Activated CD4-positive, alpha-beta memory T cell treated with anti-CD3 and anti-CD28 coated beads, Interleukin-2, amount 10 ng/mL, durations not matched to agents 7 days and 5 days (primary cell): ENCODE results near the gene CTNNA3. TPM values are rescaled to one million over a fixed set of nuclear protein-coding genes. Genes with fewer than 3 reads are reported as not detected.

Experiments
- CTCF ChIA-PET: fragments of 350-600 bp; sonication (Branson Sonifier 250); formaldehyde crosslinking; loops from one replicate; lab custom pipeline; 2021; ENCODE audit warnings: antibody characterized with exemption, inconsistent platforms; lab: Charles Lee
- POLR2A ChIA-PET: fragments of 350-600 bp; sonication (Branson Sonifier 250); formaldehyde crosslinking; loops from one replicate; lab custom pipeline; 2021; ENCODE audit warnings: antibody characterized with exemption; lab: Charles Lee
- DNase-seq: peaks from one replicate; pipeline ENCODE4 v3.0.0-alpha.2; 2020
- H3K27ac Mint-ChIP-seq: one replicate; pipeline ENCODE4 v1.8.0; 2021; ENCODE audit warnings: mild to moderate bottlenecking, mixed read lengths
- H3K27me3 Mint-ChIP-seq: one replicate; pipeline ENCODE4 v1.8.0; 2021; ENCODE audit warnings: mixed read lengths
- H3K36me3 Mint-ChIP-seq: one replicate; pipeline ENCODE4 v1.8.0; 2021; ENCODE audit warnings: low read depth, mixed read lengths
- H3K4me1 Mint-ChIP-seq: one replicate; pipeline ENCODE4 v1.8.0; 2021; ENCODE audit warnings: mixed read lengths
- H3K4me3 Mint-ChIP-seq: one replicate; pipeline ENCODE4 v1.8.0; 2021; ENCODE audit warnings: mild to moderate bottlenecking, mixed read lengths
- H3K9me3 Mint-ChIP-seq: one replicate; pipeline ENCODE4 v1.8.0; 2021; ENCODE audit warnings: mixed read lengths
- total RNA-seq, 2 experiments: library from RNA; stranded (reverse); gene quantifications; one replicate each; pipeline ENCODE4 v1.2.3, GENCODE V29; 2021

Gene CTNNA3
- total RNA-seq, 2 experiments from 2014 or later, result 0.78 TPM; not detected in 1

DNA sequence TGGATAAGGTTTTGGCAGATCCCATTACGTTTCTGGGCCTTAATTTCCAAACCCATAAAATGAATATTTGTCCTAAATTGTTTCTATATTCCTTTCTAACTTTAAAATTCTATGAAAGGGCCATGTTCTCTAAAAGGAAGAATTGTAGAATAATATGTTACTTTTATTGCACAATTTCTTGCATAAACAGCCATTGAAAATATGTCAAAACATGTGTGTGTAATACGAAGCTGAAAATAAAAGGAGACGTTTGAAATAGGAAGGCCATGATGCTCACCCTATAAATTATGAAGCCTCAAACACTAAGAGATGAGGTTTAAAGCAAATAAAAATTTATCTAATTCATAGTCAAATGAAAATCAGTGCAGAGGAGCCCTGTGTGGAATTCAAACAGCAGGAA, 915.2 kb downstream of the CTNNA3 start:
- Mint-ChIP-seq H3K27me3 (no peaks in the 10 kb centered on the region), H3K36me3 (no peaks in the 10 kb centered on the region), H3K4me1 (no peaks in the 10 kb centered on the region), H3K4me3 (no peak overlapping the region), H3K27ac (no peak overlapping the region), H3K9me3 (no peaks in the 10 kb centered on the region)
- POLR2A ChIA-PET, result no interaction called here
- CTCF ChIA-PET, result no interaction called here
- DNase-seq, result no peak

DNA sequence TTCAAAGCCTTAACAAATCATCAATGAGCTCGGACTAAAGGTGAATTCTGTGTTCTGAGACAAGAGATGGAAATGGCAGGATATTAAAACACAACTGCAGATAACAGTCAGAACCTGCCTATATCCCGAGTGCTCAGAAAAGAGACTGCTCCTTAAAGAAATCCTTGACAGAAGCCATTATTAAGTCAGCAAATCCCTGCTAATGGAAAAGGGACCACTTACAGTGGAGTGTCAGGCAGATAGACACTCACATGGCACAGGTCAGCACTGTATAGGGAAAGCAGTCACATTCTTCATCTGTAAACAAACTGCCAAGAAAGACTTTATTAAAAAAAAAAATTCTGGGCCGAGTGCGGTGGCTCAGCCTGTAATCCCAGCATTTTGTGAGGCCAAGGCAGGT, 917.6 kb downstream of the CTNNA3 start:
- Mint-ChIP-seq H3K27me3 (no peaks in the 10 kb centered on the region), H3K9me3 (no peaks in the 10 kb centered on the region), H3K27ac (no peak overlapping the region), H3K36me3 (no peaks in the 10 kb centered on the region), H3K4me3 (no peak overlapping the region), H3K4me1 (no peaks in the 10 kb centered on the region)
- ChIA-PET POLR2A (no interaction called here), CTCF (no interaction called here)
- DNase-seq, result no peak

DNA sequence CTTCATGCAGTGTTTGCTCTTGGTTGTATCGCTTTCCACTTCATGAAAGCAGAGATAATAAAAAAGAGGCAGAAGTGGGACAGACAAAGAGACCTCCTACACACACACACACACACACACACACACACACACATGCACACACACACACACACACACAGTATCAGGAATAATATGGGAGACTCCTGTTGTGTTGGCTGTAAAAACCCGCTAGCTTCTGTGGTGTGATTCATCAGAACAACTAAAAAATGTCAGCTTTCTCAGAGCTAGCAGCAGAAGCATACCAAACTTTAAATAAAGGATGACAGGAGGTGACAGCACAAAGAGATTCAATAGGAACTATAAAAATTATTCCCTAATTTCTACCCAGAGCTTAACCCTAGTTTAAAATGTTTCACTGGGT, 918.3 kb downstream of the CTNNA3 start:
- DNase-seq, result no peak
- Mint-ChIP-seq H3K4me3 (no peak overlapping the region), H3K27ac (no peak overlapping the region), H3K36me3 (no peaks in the 10 kb centered on the region), H3K4me1 (no peaks in the 10 kb centered on the region), H3K27me3 (no peaks in the 10 kb centered on the region), H3K9me3 (no peaks in the 10 kb centered on the region)
- ChIA-PET POLR2A (no interaction called here), CTCF (no interaction called here)

DNA sequence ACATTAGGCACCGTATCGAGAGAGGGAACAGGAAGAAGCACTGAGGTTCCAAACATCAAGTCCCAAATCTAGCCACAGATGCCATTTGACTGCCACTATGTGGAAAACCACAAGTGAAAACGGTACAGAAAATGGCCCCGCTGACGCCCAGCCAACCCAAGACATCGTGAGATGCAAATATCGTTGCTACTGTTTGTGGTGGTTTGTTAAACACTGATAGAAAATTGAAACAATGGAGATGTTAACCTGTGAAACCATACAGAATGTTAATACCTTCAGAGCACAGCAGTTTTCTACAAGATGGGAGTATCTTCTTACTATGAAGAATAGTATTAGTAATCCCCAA, 922.5 kb downstream of the CTNNA3 start:
- DNase-seq, result no peak
- Mint-ChIP-seq H3K36me3 (no peaks in the 10 kb centered on the region), H3K9me3 (no peaks in the 10 kb centered on the region), H3K4me1 (no peaks in the 10 kb centered on the region), H3K27me3 (no peaks in the 10 kb centered on the region), H3K27ac (no peak overlapping the region), H3K4me3 (no peak overlapping the region)
- POLR2A ChIA-PET, result no interaction called here
- CTCF ChIA-PET, result no interaction called here

DNA sequence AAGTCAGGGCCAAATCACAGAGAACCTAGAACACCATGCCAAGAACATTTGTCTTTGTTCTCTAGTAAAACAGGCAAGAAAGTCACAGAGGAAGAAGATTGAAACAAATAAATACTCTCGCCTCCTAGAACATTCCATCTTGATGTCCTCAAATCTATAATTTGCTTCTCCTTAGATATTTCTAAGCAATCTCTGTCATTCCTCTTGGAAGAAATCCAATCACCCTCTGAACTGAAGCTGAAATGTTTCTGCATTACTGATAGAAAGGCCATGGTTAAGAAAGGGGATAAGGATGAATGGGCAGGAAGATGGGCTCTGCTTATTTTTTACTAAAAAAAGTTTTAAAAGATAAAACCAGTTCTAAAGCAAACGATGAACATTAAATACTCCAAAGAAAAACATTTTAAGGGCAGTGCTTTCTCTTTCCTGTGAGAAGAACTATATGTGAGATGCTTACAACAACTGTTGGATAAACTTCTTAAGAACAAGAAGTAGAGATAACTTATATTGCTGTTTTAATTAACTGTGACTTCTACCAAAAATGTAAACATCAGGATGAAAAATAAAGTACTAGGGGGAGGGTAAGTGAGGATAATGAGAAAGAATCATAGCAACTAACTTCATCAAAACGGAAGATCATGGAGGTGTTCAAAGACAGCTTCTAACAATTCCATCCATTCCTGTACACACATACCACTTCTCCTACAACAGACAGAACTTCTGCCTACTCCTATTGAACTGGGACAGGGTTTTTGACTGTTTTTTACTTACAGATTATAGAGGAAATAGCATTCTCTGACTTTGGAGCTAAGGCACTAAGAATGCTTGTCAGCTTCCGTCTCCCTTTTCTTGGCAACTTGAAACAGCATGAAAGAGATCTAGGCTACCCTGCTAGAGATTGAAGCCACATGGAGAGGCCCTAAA, 923.2 kb downstream of the CTNNA3 start:
- H3K4me3 Mint-ChIP-seq, result no peak overlapping the region
- CTCF ChIA-PET, result no interaction called here

DNA sequence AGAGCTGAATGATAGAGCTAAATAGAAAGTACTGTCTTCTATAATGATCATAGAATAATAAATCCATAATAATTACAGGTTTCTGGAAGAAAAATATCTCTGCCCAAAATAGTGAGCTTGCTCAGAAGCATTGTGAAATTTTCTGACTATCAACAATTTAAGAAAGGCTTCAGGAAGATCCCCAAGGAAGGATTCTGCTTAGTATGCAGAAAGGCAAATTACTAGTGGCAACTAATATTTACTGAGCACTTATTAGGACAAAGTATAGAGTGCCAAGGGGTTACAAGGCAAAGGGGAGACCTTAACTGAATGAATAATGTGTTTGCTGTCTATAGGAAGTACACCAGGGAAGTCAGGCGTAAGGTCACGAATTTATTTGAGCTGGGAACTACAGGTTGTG, 928.3 kb downstream of the CTNNA3 start:
- Mint-ChIP-seq H3K27me3 (no peaks in the 10 kb centered on the region), H3K9me3 (no peaks in the 10 kb centered on the region), H3K4me3 (no peak overlapping the region), H3K27ac (no peak overlapping the region), H3K4me1 (no peaks in the 10 kb centered on the region), H3K36me3 (no peaks in the 10 kb centered on the region)
- CTCF ChIA-PET, result no interaction called here
- POLR2A ChIA-PET, result no interaction called here
- no peak for DNase-seq

More for the DNA sequence above, 923.2 kb downstream of the CTNNA3 start:
- POLR2A ChIA-PET, result no interaction called here
- Mint-ChIP-seq H3K4me1 (no peaks in the 10 kb centered on the region), H3K27ac (no peak overlapping the region), H3K27me3 (no peaks in the 10 kb centered on the region), H3K36me3 (no peaks in the 10 kb centered on the region), H3K9me3 (no peaks in the 10 kb centered on the region)
- no peak for DNase-seq

DNA sequence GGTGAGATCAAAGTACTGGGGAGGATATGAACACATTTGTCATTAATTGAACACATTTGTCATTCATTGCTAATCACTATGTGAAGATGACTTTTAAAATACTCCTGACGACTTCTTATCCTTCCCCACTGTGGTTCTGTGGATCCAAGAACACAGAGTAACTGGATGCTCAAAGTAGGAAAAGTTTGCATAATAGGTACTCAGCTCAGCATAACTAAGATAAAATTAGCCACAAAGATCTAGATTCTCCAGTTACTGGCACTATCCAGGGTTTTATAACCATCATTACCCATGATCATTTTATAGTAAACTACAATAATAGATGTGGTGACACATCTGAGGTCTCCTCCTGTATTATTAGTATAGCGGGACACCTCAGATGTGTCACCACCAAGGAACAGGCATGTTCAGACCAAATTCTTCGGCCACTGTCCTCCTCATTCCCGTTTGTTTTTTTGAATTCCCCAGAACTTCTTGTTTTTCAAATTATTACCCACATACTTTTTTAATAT, 933.7 kb downstream of the CTNNA3 start:
- H3K27me3 Mint-ChIP-seq, result no peaks in the 10 kb centered on the region
- no peaks in the 10 kb centered on the region for H3K9me3 Mint-ChIP-seq
- no peaks in the 10 kb centered on the region for H3K4me1 Mint-ChIP-seq
- H3K4me3 Mint-ChIP-seq, result no peak overlapping the region
- H3K36me3 Mint-ChIP-seq, result no peaks in the 10 kb centered on the region
- DNase-seq, result no peak
- ChIA-PET POLR2A (no interaction called here), CTCF (no interaction called here)
- no peak overlapping the region for H3K27ac Mint-ChIP-seq

DNA sequence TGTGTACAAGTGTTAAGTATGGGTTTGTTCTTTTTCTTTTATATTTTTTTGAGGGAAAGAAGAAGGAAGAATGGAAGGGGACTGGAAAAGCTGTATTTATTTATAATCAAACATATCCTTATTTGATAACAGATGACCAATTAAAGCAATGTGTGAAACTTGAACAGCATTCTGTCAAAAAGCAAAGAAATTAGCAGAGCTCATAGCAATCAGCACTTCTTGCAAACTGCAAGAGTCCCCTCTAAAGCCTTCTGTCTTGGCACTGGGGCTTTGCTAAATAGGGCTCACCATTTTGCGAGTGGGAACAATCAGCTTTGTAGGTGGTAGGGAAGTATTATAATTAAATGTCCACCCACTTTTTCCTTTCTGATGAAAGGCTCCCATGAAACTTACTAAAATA, 935.1 kb downstream of the CTNNA3 start:
- H3K9me3 Mint-ChIP-seq, result no peaks in the 10 kb centered on the region
- H3K4me1 Mint-ChIP-seq, result no peaks in the 10 kb centered on the region
- no peaks in the 10 kb centered on the region for H3K36me3 Mint-ChIP-seq
- CTCF ChIA-PET, result no interaction called here
- DNase-seq, result no peak
- H3K27me3 Mint-ChIP-seq, result no peaks in the 10 kb centered on the region
- no peak overlapping the region for H3K4me3 Mint-ChIP-seq
- H3K27ac Mint-ChIP-seq, result no peak overlapping the region
- POLR2A ChIA-PET, result no interaction called here

DNA sequence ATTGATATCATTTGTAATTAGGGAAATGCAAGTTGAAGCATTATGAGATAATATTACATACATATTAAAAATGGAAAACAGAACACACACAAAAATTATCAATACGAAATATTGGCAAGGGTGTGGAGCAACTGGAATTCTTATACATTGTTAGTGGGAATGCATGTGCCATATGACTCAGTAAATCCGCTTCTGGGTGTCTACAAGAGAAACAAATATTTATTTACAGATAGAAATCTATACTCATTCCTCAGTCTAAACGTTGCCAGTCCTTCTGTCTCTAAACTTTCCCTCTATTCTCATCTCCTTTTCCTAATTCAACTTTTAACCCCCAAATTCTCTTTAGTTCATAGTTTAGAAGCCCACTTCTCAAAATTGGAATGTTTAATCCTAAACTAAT, 940.5 kb downstream of the CTNNA3 start:
- DNase-seq, result no peak
- no peaks in the 10 kb centered on the region for H3K4me1 Mint-ChIP-seq
- no peaks in the 10 kb centered on the region for H3K9me3 Mint-ChIP-seq
- POLR2A ChIA-PET, result no interaction called here
- no peak overlapping the region for H3K4me3 Mint-ChIP-seq
- CTCF ChIA-PET, result no interaction called here
- H3K36me3 Mint-ChIP-seq, result no peaks in the 10 kb centered on the region
- no peaks in the 10 kb centered on the region for H3K27me3 Mint-ChIP-seq
- no peak overlapping the region for H3K27ac Mint-ChIP-seq

DNA sequence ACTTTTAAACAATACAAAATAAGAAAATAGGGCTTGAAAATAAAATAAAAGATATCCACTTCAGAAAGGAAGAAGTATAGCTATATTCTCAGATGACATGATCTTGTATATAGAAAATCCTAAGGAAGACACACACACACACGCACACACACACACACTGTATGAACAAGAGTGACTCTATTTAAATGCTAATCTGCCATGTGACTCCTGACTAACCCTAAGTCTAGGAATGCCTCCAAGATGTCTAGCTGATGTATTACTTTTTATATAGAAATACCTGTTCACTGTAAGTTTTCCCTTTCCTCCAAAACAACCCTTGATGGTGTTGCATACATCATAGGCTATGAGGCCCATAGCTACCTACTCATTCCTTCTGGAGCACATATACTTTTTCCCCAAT, 943.3 kb downstream of the CTNNA3 start:
- Mint-ChIP-seq H3K36me3 (no peaks in the 10 kb centered on the region), H3K27me3 (no peaks in the 10 kb centered on the region), H3K27ac (no peak overlapping the region), H3K4me1 (no peaks in the 10 kb centered on the region), H3K4me3 (no peak overlapping the region), H3K9me3 (peaks cover 3% of the 10 kb centered on the region)
- no peak for DNase-seq
- POLR2A ChIA-PET, result no interaction called here
- CTCF ChIA-PET, result no interaction called here

DNA sequence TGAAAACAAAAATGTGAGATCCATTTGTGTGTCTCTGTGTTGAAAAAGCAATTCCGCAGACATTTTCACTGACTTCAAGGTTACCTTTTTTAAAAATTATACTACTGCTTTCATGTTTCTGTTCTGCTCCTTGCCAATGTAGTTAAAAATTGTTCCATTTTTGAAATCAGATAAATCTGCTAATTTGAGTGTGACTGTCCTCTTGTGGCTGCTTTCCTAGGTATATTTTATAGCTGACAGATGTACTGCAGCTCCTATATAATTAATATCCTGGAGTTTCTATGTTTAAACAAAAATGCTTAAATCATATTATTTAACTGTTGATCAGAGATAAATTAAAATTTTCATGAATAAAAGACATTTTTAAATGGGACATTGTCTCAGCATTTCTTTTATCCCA, 947.8 kb downstream of the CTNNA3 start:
- H3K9me3 Mint-ChIP-seq, result peaks cover 3% of the 10 kb centered on the region
- H3K36me3 Mint-ChIP-seq, result no peaks in the 10 kb centered on the region
- no peak overlapping the region for H3K4me3 Mint-ChIP-seq
- DNase-seq, result no peak
- H3K27me3 Mint-ChIP-seq, result no peaks in the 10 kb centered on the region
- no peak overlapping the region for H3K27ac Mint-ChIP-seq
- ChIA-PET CTCF (no interaction called here), POLR2A (no interaction called here)
- no peaks in the 10 kb centered on the region for H3K4me1 Mint-ChIP-seq

DNA sequence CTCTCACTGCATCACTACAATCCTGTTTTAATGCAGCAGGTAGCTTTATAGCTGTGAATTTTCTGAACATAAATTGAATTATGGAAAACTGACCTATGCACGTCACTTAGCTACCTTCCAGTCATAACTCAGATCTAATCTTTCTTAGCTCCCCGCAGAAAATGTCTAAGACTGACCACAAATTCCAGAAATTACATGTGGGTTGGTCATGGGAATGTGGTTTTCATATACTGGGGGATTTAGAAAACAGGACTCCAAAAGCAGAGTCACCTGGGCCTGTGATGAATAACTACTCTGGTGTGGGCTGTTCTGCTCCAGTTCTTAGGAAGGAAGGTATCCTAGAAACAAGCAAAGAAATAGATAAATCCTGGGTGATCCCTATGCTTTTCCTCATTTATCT, 948.5 kb downstream of the CTNNA3 start:
- no peaks in the 10 kb centered on the region for H3K36me3 Mint-ChIP-seq

DNA sequence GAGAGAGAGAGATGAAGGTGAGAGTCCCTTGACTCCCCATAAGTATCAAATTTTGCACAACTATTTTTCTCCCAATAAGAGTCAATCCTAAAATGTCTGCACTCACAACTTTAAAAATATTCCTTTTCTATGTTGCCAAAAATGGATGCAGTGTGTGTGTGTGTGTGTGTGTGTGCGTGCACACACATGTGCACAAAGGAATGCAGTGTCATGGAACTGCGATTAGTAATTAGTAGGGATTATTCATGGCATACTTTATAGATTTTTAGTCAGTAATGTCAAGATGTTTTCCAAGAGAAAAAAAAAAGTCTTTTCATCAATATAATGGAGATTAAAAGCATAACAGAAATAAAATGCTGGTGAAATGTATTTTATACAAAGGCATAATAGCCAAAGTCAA, 949.3 kb downstream of the CTNNA3 start:
- Mint-ChIP-seq H3K4me3 (no peak overlapping the region), H3K9me3 (peaks cover 8% of the 10 kb centered on the region), H3K27ac (no peak overlapping the region), H3K27me3 (no peaks in the 10 kb centered on the region), H3K36me3 (no peaks in the 10 kb centered on the region), H3K4me1 (no peaks in the 10 kb centered on the region)
- no peak for DNase-seq
- ChIA-PET CTCF (interaction anchor here (0.8 kb wide), 1 partner anchor 185 kb away, joined by 3 read pairs; no protein-coding TSS in a partner anchor), POLR2A (no interaction called here)

More for the DNA sequence above, 948.5 kb downstream of the CTNNA3 start:
- H3K4me3 Mint-ChIP-seq, result no peak overlapping the region
- no peaks in the 10 kb centered on the region for H3K4me1 Mint-ChIP-seq
- no peak for DNase-seq
- no peak overlapping the region for H3K27ac Mint-ChIP-seq
- ChIA-PET CTCF (no interaction called here), POLR2A (no interaction called here)
- no peaks in the 10 kb centered on the region for H3K27me3 Mint-ChIP-seq
- H3K9me3 Mint-ChIP-seq, result peaks cover 6% of the 10 kb centered on the region

DNA sequence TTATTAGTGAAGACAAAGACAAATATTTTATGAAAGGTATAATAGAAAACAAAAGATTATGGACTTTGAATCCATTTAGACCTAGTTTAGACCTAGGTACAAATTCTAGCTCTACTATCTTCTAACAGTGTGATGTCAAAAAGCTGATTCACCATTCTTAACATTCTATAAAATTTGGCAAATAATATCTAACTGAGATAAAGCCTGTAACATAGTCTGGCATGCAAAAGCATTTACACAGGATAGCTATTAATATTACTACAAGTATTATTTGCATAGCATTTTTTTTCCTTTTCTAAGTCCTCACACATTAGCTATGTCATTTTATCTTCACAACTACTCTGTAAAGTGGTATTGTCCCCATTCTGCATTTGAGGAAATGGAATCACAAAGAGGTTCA, 949.7 kb downstream of the CTNNA3 start:
- peaks cover 8% of the 10 kb centered on the region for H3K9me3 Mint-ChIP-seq
- ChIA-PET POLR2A (no interaction called here), CTCF (interaction anchor here (0.8 kb wide), 1 partner anchor 185 kb away, joined by 3 read pairs; no protein-coding TSS in a partner anchor)
- no peak overlapping the region for H3K4me3 Mint-ChIP-seq
- no peaks in the 10 kb centered on the region for H3K27me3 Mint-ChIP-seq
- DNase-seq, result no peak
- H3K36me3 Mint-ChIP-seq, result no peaks in the 10 kb centered on the region
- no peak overlapping the region for H3K27ac Mint-ChIP-seq
- no peaks in the 10 kb centered on the region for H3K4me1 Mint-ChIP-seq
